ENCODE results near the gene HCN2.

DNA sequence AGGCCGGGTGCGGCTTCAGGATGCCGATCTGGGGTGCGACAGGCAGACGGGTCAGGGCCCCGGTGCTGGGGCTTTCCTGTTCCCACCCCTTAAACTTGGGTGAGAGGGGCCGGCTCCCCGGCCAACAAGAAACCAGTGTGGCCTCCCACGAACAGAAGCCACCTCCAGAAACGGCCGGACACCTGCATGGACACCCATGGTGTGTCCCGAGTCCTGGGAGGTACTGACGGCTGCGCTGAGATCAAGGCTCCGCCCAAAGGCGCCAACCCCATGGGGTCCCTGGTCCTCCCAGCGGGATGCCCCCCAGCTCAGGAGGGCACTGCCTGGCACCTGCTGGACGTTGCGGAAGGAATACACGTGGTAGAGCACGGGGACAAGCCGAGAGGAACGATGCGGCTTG is 32.1 kb downstream of the HCN2 start:
- TF ChIP-seq, protein P1, sequence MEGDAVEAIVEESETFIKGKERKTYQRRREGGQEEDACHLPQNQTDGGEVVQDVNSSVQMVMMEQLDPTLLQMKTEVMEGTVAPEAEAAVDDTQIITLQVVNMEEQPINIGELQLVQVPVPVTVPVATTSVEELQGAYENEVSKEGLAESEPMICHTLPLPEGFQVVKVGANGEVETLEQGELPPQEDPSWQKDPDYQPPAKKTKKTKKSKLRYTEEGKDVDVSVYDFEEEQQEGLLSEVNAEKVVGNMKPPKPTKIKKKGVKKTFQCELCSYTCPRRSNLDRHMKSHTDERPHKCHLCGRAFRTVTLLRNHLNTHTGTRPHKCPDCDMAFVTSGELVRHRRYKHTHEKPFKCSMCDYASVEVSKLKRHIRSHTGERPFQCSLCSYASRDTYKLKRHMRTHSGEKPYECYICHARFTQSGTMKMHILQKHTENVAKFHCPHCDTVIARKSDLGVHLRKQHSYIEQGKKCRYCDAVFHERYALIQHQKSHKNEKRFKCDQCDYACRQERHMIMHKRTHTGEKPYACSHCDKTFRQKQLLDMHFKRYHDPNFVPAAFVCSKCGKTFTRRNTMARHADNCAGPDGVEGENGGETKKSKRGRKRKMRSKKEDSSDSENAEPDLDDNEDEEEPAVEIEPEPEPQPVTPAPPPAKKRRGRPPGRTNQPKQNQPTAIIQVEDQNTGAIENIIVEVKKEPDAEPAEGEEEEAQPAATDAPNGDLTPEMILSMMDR (conservative IDR thresholded peaks at IDR 0.05 in 1 of 2, IDR thresholded peaks at IDR 0.05 in 1 of 2; ENCODE audit: extremely low read depth in 1 of 2, insufficient read depth in 1 of 2, low read depth in 1 of 2, low read length in 2 of 2), result no peak
- no peak for TF ChIP-seq EZH2 (IDR thresholded peaks at IDR 0.05; ENCODE audit: borderline replicate concordance, low read length)
